Measurements from ENCODE around the gene EXOC7.

The EXOC7 gene

DNA sequence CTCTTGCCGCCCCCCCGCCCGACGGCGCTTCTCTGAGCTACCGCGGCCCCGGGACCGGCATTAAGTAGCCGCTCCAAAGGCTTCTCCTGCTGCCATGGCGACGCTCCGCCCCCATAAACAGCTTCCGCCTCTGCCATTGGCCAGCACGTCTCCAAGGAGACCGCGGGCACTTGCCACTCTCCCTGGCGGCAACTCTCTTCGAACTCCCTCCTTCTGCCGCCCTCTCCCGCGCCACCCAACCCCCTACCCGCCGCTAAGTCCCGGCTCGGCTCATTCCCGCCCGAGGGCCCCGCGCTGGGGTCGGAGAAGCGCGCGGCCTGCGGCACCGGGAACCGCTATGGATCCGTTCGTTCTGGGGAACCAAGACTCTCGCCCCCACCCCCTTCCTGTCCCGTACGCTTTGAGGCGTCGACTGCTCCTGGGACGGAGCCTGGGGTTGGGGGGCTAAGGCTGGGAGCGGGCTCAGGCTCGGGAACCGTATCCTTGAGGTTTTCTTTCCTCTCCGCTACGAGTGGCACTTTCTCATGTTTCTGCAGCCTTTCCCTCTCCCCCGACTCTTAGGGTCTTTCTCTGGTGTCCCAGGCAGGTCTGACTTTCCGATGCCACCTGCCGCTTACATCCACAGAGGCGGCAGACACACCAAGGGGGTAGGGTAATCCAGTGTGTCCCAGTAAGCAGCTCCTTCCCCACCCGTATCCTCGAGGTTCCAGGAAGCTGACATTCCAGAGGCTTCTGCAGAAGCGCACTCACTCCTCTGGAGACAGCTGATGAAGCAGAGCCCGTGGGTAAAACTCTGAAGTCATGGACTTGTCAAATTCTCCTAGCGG lies 37.8 kb upstream of the EXOC7 start, which contains the start of gene FOXJ1:
Gene FOXJ1, minus strand, starts transcription at position 34 of the 827 bp plus-strand sequence. CDS start 850 bp downstream, outside the sequence.
- TF ChIP-seq, protein P1, sequence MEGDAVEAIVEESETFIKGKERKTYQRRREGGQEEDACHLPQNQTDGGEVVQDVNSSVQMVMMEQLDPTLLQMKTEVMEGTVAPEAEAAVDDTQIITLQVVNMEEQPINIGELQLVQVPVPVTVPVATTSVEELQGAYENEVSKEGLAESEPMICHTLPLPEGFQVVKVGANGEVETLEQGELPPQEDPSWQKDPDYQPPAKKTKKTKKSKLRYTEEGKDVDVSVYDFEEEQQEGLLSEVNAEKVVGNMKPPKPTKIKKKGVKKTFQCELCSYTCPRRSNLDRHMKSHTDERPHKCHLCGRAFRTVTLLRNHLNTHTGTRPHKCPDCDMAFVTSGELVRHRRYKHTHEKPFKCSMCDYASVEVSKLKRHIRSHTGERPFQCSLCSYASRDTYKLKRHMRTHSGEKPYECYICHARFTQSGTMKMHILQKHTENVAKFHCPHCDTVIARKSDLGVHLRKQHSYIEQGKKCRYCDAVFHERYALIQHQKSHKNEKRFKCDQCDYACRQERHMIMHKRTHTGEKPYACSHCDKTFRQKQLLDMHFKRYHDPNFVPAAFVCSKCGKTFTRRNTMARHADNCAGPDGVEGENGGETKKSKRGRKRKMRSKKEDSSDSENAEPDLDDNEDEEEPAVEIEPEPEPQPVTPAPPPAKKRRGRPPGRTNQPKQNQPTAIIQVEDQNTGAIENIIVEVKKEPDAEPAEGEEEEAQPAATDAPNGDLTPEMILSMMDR (IDR thresholded peaks at IDR 0.05; ENCODE audit: low read depth, low read length, missing control alignments): no peak
- peak within 1 kb of the TSS; percentile 42 for H3K4me3 ChIP-seq (replicated peaks; ENCODE audit: low read depth, low read length)
- DNase-seq (ENCODE audit: extremely low read depth, low read depth): peak; percentile 40

DNA sequence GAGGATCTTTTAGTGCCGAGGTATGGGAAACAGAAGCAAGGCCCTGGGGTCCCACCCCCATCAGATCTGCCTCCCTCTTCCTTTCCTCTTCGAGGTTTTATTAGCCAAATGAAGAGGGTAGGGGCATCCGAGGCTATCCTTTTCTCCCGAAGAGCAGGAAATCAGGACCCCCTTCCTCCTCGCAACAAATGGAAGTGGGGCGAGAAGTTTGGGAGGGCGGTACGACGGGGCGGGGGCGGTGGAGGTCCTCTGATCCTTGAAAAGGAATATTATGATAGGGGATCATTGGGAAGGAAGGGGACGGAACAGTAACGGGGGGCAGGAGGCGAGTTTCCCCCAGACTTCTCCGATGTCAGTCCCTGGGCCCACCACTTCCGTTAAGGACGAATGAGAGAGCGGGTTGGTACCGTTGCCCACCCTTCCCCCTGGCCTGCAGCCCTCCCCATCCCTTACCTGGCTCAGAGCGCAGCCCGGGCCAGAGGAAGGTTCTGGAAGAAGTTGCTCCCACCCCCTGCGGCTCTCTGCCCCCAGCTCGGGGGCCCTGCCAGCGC lies 37.1 kb upstream of the EXOC7 start:
- peak overlapping the region; percentile 42 for H3K4me3 ChIP-seq (replicated peaks; ENCODE audit: low read depth, low read length)
- TF ChIP-seq, protein P1 (IDR thresholded peaks at IDR 0.05; ENCODE audit: low read depth, low read length, missing control alignments): no peak
- DNase-seq (ENCODE audit: extremely low read depth, low read depth): no peak

DNA sequence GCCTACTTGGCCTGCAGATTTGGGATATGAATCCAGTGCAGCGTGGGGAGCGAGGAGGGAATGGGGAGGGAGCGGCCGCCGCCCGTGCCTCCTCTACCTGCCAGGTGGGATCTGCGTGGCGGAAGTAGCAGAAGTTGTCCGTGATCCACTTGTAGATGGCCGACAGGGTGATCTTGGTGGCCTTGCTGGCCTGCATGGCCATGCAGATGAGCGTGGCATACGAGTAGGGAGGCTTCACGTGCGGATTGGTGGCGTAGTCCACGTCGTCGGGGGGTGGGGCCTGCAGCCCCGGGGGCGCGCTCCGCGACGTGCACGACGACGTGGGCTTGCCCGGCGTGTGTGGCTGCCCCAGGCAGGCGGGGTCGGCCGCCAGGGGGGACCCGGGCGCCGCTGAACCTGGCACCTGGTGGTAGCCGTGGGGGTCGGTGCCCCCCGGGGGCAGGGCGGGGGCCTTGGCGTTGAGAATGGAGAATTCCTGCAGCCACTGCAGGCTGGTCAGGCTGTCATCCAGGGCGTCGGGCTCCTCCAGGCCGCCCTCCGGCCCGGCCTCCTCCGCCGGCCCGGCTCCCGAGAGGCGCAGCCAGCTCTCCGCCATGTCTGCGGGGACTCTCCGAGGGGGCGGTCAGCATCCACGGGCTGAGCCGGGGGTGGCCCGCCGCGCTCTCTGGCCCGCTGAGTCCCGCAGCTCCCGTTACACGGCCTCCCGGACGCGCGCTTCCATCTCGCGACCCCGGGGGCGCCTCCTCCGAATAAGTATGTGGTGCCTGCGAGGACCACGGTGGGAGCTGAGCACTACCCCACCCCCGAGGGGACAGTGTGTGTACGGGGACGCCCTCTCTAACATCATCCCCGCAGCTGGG lies 36.4 kb upstream of the EXOC7 start:
- H3K4me3 ChIP-seq (replicated peaks; ENCODE audit: low read depth, low read length): no peak overlapping the region
- no peak for DNase-seq (ENCODE audit: extremely low read depth, low read depth)
- TF ChIP-seq, protein P1 (IDR thresholded peaks at IDR 0.05; ENCODE audit: low read depth, low read length, missing control alignments): no peak

DNA sequence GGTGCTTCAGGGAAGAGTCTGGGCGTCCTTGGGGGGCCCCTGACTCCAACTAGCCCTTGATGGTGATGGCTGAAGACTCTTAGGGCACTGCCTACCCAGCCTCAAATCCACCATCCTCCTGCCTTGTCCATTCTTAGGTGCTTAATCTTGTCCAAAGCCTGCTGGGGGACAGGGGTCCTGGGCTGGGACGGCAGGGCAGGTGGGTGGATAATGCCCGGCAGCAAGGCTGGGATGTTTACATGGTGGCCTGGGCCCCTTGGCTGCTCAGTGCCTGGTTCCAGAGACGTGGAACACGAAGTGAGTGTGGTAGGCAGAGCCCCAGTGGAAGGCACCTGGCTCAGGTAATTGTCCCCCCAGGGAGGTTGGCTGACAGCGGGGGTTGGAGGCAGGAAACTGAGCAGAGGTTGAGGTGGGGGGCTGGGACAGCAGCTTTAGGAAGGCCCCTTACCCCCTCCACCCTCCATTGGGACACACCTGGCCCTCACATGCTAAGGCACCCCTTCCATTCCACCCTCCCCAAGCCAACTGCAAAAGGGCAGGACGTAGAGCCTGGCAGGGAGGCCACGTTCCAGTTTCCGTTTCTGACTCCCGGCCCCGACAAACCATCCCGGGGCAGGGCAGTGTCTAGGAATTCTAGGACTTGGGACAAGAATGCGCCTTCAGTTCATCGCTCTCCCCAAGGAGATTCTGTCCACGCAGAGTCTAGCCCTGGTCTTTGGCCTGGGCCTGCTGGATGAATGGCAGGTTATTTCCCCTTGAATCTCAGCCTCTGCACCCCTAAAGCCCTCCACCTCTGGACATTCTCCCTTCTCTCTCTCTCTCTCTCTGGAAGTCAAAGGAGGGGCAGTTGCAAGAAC lies 35.5 kb upstream of the EXOC7 start:
- TF ChIP-seq, protein P1 (IDR thresholded peaks at IDR 0.05; ENCODE audit: low read depth, low read length, missing control alignments): no peak
- DNase-seq (ENCODE audit: extremely low read depth, low read depth): no peak
- no peak overlapping the region for H3K4me3 ChIP-seq (replicated peaks; ENCODE audit: low read depth, low read length)

DNA sequence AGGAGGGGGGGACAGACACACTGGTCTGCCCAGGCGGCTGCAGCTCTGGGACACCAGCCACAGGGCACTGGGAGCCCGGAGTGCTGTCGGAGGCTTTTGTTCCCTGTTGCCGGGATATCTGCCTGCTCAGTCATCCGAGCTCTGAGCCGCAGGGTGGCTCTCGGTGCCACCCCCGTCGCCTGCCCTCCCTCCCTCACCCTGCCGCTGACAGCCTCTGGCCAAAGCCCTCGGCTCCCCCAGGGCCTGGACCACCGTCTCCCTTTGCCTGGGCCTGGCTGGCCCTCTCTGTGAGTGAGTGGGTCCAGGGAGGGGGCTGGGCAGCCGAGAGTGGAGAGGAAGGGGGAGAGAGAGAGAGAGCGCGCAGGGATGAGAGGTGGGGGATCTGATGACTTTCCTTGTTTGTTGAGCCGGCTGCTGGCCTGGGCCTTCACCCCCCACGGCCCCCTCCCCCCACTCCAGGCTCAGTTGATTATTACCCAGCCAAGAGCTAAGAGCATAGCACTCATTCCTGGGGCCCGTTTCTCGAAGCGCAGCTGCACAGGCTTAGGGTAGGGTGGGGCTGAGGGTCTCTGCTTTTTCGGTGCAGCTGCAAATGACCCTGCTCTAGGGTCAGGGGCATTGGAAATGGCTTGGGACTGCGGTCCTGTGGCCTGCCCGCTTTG lies 34.8 kb upstream of the EXOC7 start:
- TF ChIP-seq, protein P1 (IDR thresholded peaks at IDR 0.05; ENCODE audit: low read depth, low read length, missing control alignments): no peak
- DNase-seq (ENCODE audit: extremely low read depth, low read depth): no peak
- H3K4me3 ChIP-seq (replicated peaks; ENCODE audit: low read depth, low read length): no peak overlapping the region
